Activated CD4-positive, CD25-positive, alpha-beta regulatory T cell treated with anti-CD3 and anti-CD28 coated beads, Interleukin-2, amount 50 U/mL, for 16 hours (primary cell): ENCODE data around the gene STIMATE.

Experiments used
- DNase-seq: peaks from one replicate; pipeline ENCODE4 v3.0.0-alpha.2; 2020; ENCODE audit warnings: low read depth, low spot score

STIMATE gene

DNA sequence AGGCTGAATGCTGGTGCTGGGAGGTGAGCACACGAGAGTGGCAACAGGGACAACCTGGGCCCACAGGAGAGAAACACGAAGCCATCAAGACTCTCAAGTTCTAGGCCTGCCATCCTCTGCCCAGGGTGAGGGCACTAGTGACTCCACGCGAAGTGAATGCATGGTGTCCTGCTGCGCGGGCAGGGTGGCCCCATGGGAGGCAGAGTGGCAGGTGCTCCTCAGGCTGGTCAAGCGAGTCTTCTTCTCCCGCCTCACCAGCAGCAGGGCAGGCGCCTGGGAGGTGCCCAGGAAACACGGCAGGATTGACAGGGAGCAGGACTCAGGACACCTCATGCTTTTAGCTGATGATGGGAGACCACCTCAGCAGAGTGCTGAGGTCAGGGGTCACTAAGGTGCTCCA lies 26.9 kb downstream of the STIMATE start:
- no peak for DNase-seq

- no peak for DNase-seq
These were observed 30.9 kb downstream of the STIMATE start for GRCh38 chr3:52866427-52866826.

GRCh38 chr3:52865994-52866393 lies 31.4 kb downstream of the STIMATE start:
- DNase-seq: no peak

- no peak for DNase-seq
These were observed 37.0 kb downstream of the STIMATE start for GRCh38 chr3:52860424-52860768.

DNA sequence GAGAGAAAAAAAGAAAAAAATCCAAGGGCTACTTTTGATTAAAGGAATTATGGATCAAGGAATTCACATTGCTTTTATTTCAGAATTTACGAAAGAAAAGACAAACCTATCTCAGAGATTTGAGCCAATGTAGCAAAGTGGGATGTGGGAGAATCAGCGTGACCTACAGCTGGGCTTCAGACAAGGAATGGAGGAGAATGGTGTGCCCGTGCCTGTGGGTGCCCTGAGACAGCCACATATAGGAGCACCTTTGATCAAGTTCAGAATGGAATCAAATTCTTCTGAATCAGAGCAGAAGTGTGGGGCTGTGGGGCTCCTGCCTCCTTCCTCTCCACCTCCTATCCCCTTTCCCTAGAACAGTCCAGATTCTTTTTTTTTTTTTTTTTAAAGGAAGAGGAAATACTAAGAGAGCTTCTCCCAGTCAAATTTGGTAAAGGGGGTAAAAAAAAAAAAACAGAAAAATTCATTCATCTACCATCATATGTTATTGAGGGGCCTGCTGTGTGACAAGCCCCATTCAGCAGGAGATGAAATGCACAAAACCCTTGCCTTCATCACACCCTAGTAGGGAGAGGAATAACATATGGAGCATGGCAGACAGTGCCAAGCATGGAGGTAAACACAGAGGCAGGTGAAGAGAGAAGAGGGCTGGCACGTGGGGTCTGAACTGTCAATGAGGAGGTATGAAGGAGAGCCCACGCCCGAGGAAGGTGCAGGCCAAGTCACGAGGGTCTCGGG lies 37.5 kb downstream of the STIMATE start:
- DNase-seq: no peak

GRCh38 chr3:52857864-52858263 lies 39.5 kb downstream of the STIMATE start:
- no peak for DNase-seq

DNA sequence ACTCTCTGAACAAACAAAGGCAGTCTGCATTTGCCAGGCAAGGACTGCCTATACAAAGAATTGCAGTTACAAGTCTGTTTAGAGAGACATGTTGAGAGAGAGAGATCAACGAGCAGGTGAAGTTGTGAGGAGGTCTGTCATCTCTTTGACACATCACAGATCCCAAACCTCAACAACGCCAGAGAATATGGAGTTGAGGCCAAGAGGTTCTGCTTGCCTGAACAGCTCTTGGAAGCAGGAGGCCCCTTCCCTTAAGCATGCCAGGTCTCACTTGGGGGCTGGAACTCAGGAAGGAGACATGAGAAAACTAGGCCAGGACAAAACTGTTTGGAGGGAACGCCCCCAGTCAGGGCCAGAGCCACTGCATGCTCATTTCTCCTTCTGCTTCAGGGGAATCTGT lies 40.2 kb downstream of the STIMATE start:
- no peak for DNase-seq

- DNase-seq: no peak
These were observed 40.7 kb downstream of the STIMATE start for GRCh38 chr3:52856666-52857065.

- DNase-seq: no peak
These were observed 43.3 kb downstream of the STIMATE start for GRCh38 chr3:52854013-52854412.

GRCh38 chr3:52852419-52852818 lies 44.9 kb downstream of the STIMATE start:
- DNase-seq: no peak

DNA sequence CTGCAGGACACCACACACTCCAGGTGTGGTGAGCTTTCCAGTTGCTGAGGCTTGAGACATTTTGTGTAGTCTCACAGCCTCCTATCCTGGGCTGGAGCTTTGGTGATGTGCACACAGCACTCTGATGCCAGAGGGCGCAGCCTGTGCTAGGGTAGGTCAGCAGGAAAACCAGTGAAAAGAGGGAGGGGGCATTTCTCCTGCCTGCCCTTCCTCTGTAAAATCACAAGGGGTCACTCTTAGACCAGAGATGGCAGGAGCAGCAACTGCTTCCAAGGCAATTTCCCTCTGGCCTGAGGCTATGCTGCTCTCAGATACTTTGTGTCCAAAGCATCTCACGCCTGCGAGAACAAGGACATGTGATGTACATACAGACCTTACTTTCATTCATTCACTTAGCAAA lies 46.0 kb downstream of the STIMATE start:
- no peak for DNase-seq

DNA sequence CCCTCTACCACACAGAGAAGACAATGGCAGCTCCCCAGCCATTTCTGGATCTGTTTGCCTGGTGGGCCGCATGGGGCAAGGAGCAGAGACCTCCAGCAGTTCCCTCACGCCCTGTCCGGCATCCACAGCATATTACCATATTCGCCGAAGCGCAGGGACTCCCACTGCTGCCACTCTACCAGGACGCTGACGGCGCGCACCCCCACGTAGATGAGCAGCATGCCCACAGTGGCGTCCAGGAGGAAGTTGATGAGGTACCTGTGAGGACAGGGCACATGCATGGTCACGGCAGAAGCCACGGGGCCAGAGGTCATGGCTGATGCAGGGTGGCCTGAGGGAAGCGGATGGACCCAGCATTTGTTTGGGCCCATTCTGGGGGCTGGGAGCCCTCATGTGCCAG lies 47.7 kb downstream of the STIMATE start:
- no peak for DNase-seq

- no peak for DNase-seq
These were observed 48.7 kb downstream of the STIMATE start for GRCh38 chr3:52848617-52849016.

DNA sequence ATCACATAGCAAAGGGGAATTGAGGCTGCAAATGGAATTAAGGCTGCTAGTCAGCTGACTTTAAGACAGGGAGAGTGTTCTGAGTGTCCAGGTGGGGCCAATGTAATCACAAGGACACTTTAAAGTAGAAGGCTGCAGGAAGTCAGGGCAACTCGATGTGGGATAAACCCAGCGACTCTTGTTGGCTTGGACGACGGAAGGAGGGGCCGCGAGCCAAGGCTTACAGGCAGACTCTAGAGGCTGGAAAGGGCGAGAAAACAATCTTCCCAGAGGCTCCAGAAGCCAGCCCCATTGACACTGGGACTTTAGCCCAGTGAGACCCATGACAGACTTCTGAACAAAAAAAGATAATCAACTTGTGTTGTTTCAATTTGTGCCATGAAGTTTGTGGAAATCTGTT lies 49.6 kb downstream of the STIMATE start:
- no peak for DNase-seq

GRCh38 chr3:52847241-52847640 lies 50.1 kb downstream of the STIMATE start:
- no peak for DNase-seq

- no peak for DNase-seq
These were observed 50.8 kb downstream of the STIMATE start for GRCh38 chr3:52846432-52846965.

GRCh38 chr3:52845691-52846431 lies 51.5 kb downstream of the STIMATE start:
- DNase-seq: no peak

- DNase-seq: no peak
These were observed 52.2 kb downstream of the STIMATE start for GRCh38 chr3:52845157-52845556.

DNA sequence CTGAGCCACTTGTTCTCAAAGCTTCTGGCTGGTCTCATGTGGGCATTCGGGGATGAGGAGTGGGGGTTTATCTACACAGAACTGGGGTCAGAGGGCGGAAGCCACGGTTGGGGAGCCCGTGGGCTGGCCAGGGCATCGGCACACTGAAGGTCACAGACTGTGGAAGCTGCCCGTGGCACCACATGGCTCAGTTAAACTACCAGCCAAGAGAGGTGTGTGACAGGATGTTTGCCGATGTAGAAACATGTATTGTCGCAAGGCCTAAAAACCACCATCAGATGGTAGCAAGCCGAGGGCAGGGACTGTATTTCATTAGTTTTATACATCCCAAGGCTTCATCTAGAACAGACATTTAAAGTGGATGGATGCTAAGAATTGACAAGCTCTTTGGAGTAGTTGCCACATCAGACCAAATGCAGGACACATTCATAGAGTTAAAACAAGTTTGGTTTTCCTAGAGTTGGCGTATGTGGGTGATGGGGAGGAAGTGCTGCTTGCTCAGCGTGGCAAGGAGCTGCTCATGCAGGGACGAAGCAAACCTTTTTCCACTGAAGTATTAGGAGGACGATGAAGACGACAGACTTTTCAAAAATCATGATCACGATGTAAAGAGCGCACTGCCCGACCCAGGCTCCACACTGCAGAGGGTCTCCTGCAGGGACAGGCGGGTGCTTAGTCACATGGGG lies 52.9 kb downstream of the STIMATE start:
- no peak for DNase-seq

GRCh38 chr3:52843881-52844280 lies 53.5 kb downstream of the STIMATE start:
- DNase-seq: no peak

GRCh38 chr3:52843108-52843865 lies 54.1 kb downstream of the STIMATE start:
- no peak for DNase-seq

DNA sequence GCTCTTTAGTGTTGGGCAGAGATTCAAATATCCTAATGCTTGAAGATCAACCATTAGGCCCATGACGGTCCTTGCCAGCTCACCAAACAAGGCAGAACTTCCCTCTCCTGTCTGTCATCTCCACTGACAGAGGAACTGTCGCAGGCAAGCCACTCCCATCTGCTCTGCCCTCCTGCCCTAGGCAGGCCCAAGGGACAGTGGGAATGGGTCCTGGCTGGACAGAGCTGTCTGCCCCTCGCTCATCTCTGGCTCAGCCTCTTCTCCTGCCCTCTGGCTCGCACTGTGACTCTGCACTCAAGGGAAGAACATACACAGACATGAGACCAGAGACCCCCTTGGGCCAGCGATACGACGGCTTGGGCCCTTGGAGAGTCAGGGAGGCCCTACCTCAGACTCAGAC lies 54.9 kb downstream of the STIMATE start:
- no peak for DNase-seq
